Measurements from ENCODE around the gene LRRC75B. TPM values are rescaled to one million over a fixed set of nuclear protein-coding genes. Genes with fewer than 3 reads are reported as not detected.
"Not testable (repeated sequence)": the region's sequence is repeated elsewhere in the genome, so short reads cannot be mapped to it uniquely, and the experiment has no call there.

The LRRC75B gene
- total and polyA plus RNA-seq, 4 donors = 6.3 to 38.7 (median 28.4) TPM

GRCh38 chr22:24629069-24629468 is 36.2 kb upstream of the LRRC75B start:
- not testable (repeated sequence) for H3K36me3 ChIP-seq (ENCODE audit: control insufficient read depth, insufficient read depth, low read length); H3K9me3 ChIP-seq (ENCODE audit: control insufficient read depth, insufficient read depth, low read length); H3K4me3 ChIP-seq (ENCODE audit: low read depth, low read length); H3K27me3 ChIP-seq (ENCODE audit: control insufficient read depth, insufficient read depth, low read length); H3K27ac ChIP-seq (ENCODE audit: low read depth, low read length); DNase-seq (ENCODE audit: low read depth in 4 of 6, low spot score in 6 of 6)
- WGBS (ENCODE audit: insufficient coverage) = no CpG with 5 or more reads among the region's 11 CpGs
- H3K4me1 ChIP-seq (ENCODE audit: control insufficient read depth, insufficient read depth, low read length) = peaks cover 21% of the 10 kb centered on the region

- H3K4me3 ChIP-seq (ENCODE audit: low read depth, low read length); H3K27me3 ChIP-seq (ENCODE audit: control insufficient read depth, insufficient read depth, low read length); H3K36me3 ChIP-seq (ENCODE audit: control insufficient read depth, insufficient read depth, low read length); H3K9me3 ChIP-seq (ENCODE audit: control insufficient read depth, insufficient read depth, low read length); H3K27ac ChIP-seq (ENCODE audit: low read depth, low read length); DNase-seq (ENCODE audit: low read depth in 4 of 6, low spot score in 6 of 6): not testable (repeated sequence)
- peaks cover 17% of the 10 kb centered on the region for H3K4me1 ChIP-seq (ENCODE audit: control insufficient read depth, insufficient read depth, low read length)
- 100% methylated on average over 1 of the region's 16 CpGs for WGBS (ENCODE audit: insufficient coverage)
These were observed 35.0 kb upstream of the LRRC75B start for GRCh38 chr22:24627911-24628310.

- not testable (repeated sequence) for H3K9me3 ChIP-seq (ENCODE audit: control insufficient read depth, insufficient read depth, low read length); H3K36me3 ChIP-seq (ENCODE audit: control insufficient read depth, insufficient read depth, low read length); H3K27ac ChIP-seq (ENCODE audit: low read depth, low read length); H3K4me3 ChIP-seq (ENCODE audit: low read depth, low read length); H3K27me3 ChIP-seq (ENCODE audit: control insufficient read depth, insufficient read depth, low read length); H3K4me1 ChIP-seq (ENCODE audit: control insufficient read depth, insufficient read depth, low read length); DNase-seq (ENCODE audit: low read depth in 4 of 6, low spot score in 6 of 6)
- 83% methylated on average over 1 of the region's 2 CpGs for WGBS (ENCODE audit: insufficient coverage)
These were observed 29.7 kb upstream of the LRRC75B start for GRCh38 chr22:24622596-24622995.

GRCh38 chr22:24621244-24621643 is 28.4 kb upstream of the LRRC75B start:
- not testable (repeated sequence) for H3K27me3 ChIP-seq (ENCODE audit: control insufficient read depth, insufficient read depth, low read length); H3K27ac ChIP-seq (ENCODE audit: low read depth, low read length); H3K9me3 ChIP-seq (ENCODE audit: control insufficient read depth, insufficient read depth, low read length); DNase-seq (ENCODE audit: low read depth in 4 of 6, low spot score in 6 of 6); H3K4me3 ChIP-seq (ENCODE audit: low read depth, low read length); H3K4me1 ChIP-seq (ENCODE audit: control insufficient read depth, insufficient read depth, low read length); H3K36me3 ChIP-seq (ENCODE audit: control insufficient read depth, insufficient read depth, low read length)
- WGBS (ENCODE audit: insufficient coverage) = no CpG with 5 or more reads among the region's 5 CpGs

GRCh38 chr22:24614794-24615193 is 21.9 kb upstream of the LRRC75B start:
- H3K36me3 ChIP-seq (ENCODE audit: control insufficient read depth, insufficient read depth, low read length); H3K27ac ChIP-seq (ENCODE audit: low read depth, low read length); H3K9me3 ChIP-seq (ENCODE audit: control insufficient read depth, insufficient read depth, low read length); DNase-seq (ENCODE audit: low read depth in 4 of 6, low spot score in 6 of 6); H3K4me3 ChIP-seq (ENCODE audit: low read depth, low read length); H3K27me3 ChIP-seq (ENCODE audit: control insufficient read depth, insufficient read depth, low read length); H3K4me1 ChIP-seq (ENCODE audit: control insufficient read depth, insufficient read depth, low read length): not testable (repeated sequence)
- WGBS (ENCODE audit: insufficient coverage) = 57% methylated on average over 6 of the region's 15 CpGs

- not testable (repeated sequence) for DNase-seq (ENCODE audit: low read depth in 4 of 6, low spot score in 6 of 6); H3K9me3 ChIP-seq (ENCODE audit: control insufficient read depth, insufficient read depth, low read length); H3K4me3 ChIP-seq (ENCODE audit: low read depth, low read length); H3K36me3 ChIP-seq (ENCODE audit: control insufficient read depth, insufficient read depth, low read length); H3K4me1 ChIP-seq (ENCODE audit: control insufficient read depth, insufficient read depth, low read length); H3K27ac ChIP-seq (ENCODE audit: low read depth, low read length); H3K27me3 ChIP-seq (ENCODE audit: control insufficient read depth, insufficient read depth, low read length)
- no CpG with 5 or more reads among the region's 3 CpGs for WGBS (ENCODE audit: insufficient coverage)
These were observed 17.0 kb upstream of the LRRC75B start for GRCh38 chr22:24609888-24610287.

GRCh38 chr22:24608327-24608726 is 15.5 kb upstream of the LRRC75B start:
- not testable (repeated sequence) for H3K4me3 ChIP-seq (ENCODE audit: low read depth, low read length); H3K9me3 ChIP-seq (ENCODE audit: control insufficient read depth, insufficient read depth, low read length); H3K4me1 ChIP-seq (ENCODE audit: control insufficient read depth, insufficient read depth, low read length); DNase-seq (ENCODE audit: low read depth in 4 of 6, low spot score in 6 of 6); H3K36me3 ChIP-seq (ENCODE audit: control insufficient read depth, insufficient read depth, low read length); H3K27ac ChIP-seq (ENCODE audit: low read depth, low read length); H3K27me3 ChIP-seq (ENCODE audit: control insufficient read depth, insufficient read depth, low read length)
- WGBS (ENCODE audit: insufficient coverage) = 96% methylated on average over 3 of the region's 6 CpGs

GRCh38 chr22:24607429-24607983 is 14.6 kb upstream of the LRRC75B start:
- not testable (repeated sequence) for H3K4me3 ChIP-seq (ENCODE audit: low read depth, low read length); H3K27ac ChIP-seq (ENCODE audit: low read depth, low read length)
- WGBS (ENCODE audit: insufficient coverage) = 76% methylated on average over 17 of the region's 18 CpGs

GRCh38 chr22:24606340-24606739 is 13.5 kb upstream of the LRRC75B start:
- not testable (repeated sequence) for H3K4me3 ChIP-seq (ENCODE audit: low read depth, low read length); DNase-seq (ENCODE audit: low read depth in 4 of 6, low spot score in 6 of 6); H3K36me3 ChIP-seq (ENCODE audit: control insufficient read depth, insufficient read depth, low read length); H3K27me3 ChIP-seq (ENCODE audit: control insufficient read depth, insufficient read depth, low read length); H3K4me1 ChIP-seq (ENCODE audit: control insufficient read depth, insufficient read depth, low read length); H3K27ac ChIP-seq (ENCODE audit: low read depth, low read length); H3K9me3 ChIP-seq (ENCODE audit: control insufficient read depth, insufficient read depth, low read length)
- WGBS (ENCODE audit: insufficient coverage) = 65% methylated on average over 2 of the region's 2 CpGs

More at GRCh38 chr22:24607429-24607983, 14.6 kb upstream of the LRRC75B start:
- H3K27me3 ChIP-seq (ENCODE audit: control insufficient read depth, insufficient read depth, low read length); H3K9me3 ChIP-seq (ENCODE audit: control insufficient read depth, insufficient read depth, low read length); H3K4me1 ChIP-seq (ENCODE audit: control insufficient read depth, insufficient read depth, low read length); DNase-seq (ENCODE audit: low read depth in 4 of 6, low spot score in 6 of 6); H3K36me3 ChIP-seq (ENCODE audit: control insufficient read depth, insufficient read depth, low read length): not testable (repeated sequence)

GRCh38 chr22:24603770-24604629 is 11.1 kb upstream of the LRRC75B start:
- not testable (repeated sequence) for H3K4me3 ChIP-seq (ENCODE audit: low read depth, low read length); H3K27me3 ChIP-seq (ENCODE audit: control insufficient read depth, insufficient read depth, low read length); H3K9me3 ChIP-seq (ENCODE audit: control insufficient read depth, insufficient read depth, low read length); H3K36me3 ChIP-seq (ENCODE audit: control insufficient read depth, insufficient read depth, low read length); H3K27ac ChIP-seq (ENCODE audit: low read depth, low read length); DNase-seq (ENCODE audit: low read depth in 4 of 6, low spot score in 6 of 6)
- 37% methylated on average over 4 of the region's 18 CpGs for WGBS (ENCODE audit: insufficient coverage)
- H3K4me1 ChIP-seq (ENCODE audit: control insufficient read depth, insufficient read depth, low read length) = peaks cover 11% of the 10 kb centered on the region

All from spinal cord (tissue), 10 donors.